Activated CD8-positive, alpha-beta memory T cell treated with anti-CD3 and anti-CD28 coated beads, Interleukin-2, amount 10 ng/mL, durations not matched to agents 7 days and 5 days (primary cell): ENCODE data around the gene IDH3G. TPM values are rescaled to one million over a fixed set of nuclear protein-coding genes. Genes with fewer than 3 reads are reported as not detected.
"Not testable (repeated sequence)": the region's sequence is repeated elsewhere in the genome, so short reads cannot be mapped to it uniquely, and the experiment has no call there.

Experiments
- ATAC-seq: fragments of 150-1000 bp; cut with Tn5 transposase; one replicate; pipeline ENCODE4 v1.10.0; 2021; ENCODE audit warnings: moderate library complexity
- CTCF ChIA-PET: fragments of 350-600 bp; sonication (Branson Sonifier 250); formaldehyde crosslinking; loops from one replicate; lab custom pipeline; 2021; ENCODE audit warnings: antibody characterized with exemption; lab: Charles Lee
- DNase-seq: peaks from one replicate; pipeline ENCODE4 v3.0.0-alpha.2; 2020
- H3K27ac Mint-ChIP-seq: one replicate; pipeline ENCODE4 v1.8.0; 2021; ENCODE audit warnings: mild to moderate bottlenecking, mixed read lengths
- H3K27me3 Mint-ChIP-seq: one replicate; pipeline ENCODE4 v1.8.0; 2021; ENCODE audit warnings: mixed read lengths
- H3K36me3 Mint-ChIP-seq: one replicate; pipeline ENCODE4 v1.8.0; 2021; ENCODE audit warnings: mild to moderate bottlenecking, mixed read lengths
- H3K4me1 Mint-ChIP-seq: one replicate; pipeline ENCODE4 v1.8.0; 2021; ENCODE audit warnings: mixed read lengths
- H3K4me3 Mint-ChIP-seq: one replicate; pipeline ENCODE4 v1.8.0; 2021; ENCODE audit warnings: mild to moderate bottlenecking, moderate library complexity, mixed read lengths
- H3K9me3 Mint-ChIP-seq: one replicate; pipeline ENCODE4 v1.8.0; 2022; ENCODE audit warnings: low read depth, mixed read lengths
- total RNA-seq, 2 experiments: library from RNA; stranded (reverse); gene quantifications; one replicate each; pipeline ENCODE4 v1.2.3, GENCODE V29; 2021

IDH3G gene
- total RNA-seq, 2 experiments from 2014 or later, result 69.4 to 72.0 TPM

- H3K27ac Mint-ChIP-seq, result no peak overlapping the region
Observed at GRCh38 chrX:153763298-153763932, 30.8 kb downstream of the IDH3G start.

GRCh38 chrX:153762626-153763173 lies 31.5 kb downstream of the IDH3G start:
- Mint-ChIP-seq H3K4me3 (no peak overlapping the region), H3K27me3 (no peaks in the 10 kb centered on the region), H3K36me3 (no peaks in the 10 kb centered on the region), H3K27ac (no peak overlapping the region), H3K4me1 (peaks cover 2% of the 10 kb centered on the region), H3K9me3 (no peaks in the 10 kb centered on the region)
- CTCF ChIA-PET, result interaction anchor here (1.0 to 1.8 kb wide), 8 partner anchors 10 to 205 kb away, joined by 3 to 6 read pairs (median 4); partner anchors contain the start of genes IDH3G, RENBP, SLC6A8 and SSR4
- no peak for ATAC-seq
- DNase-seq, result no peak

More at GRCh38 chrX:153763298-153763932, 30.8 kb downstream of the IDH3G start:
- peaks cover 5% of the 10 kb centered on the region for H3K4me1 Mint-ChIP-seq
- ATAC-seq, result no peak
- no peaks in the 10 kb centered on the region for H3K36me3 Mint-ChIP-seq
- H3K4me3 Mint-ChIP-seq, result no peak overlapping the region
- H3K27me3 Mint-ChIP-seq, result no peaks in the 10 kb centered on the region
- CTCF ChIA-PET, result interaction anchor here (0.6 to 1.8 kb wide), 13 partner anchors 9 to 207 kb away, joined by 3 to 10 read pairs (median 3); partner anchors contain the start of genes IDH3G, RENBP, SLC6A8 and SSR4
- no peaks in the 10 kb centered on the region for H3K9me3 Mint-ChIP-seq
- DNase-seq, result no peak

GRCh38 chrX:153761863-153762262 lies 32.3 kb downstream of the IDH3G start:
- Mint-ChIP-seq H3K4me1 (peaks cover 2% of the 10 kb centered on the region), H3K36me3 (no peaks in the 10 kb centered on the region), H3K9me3 (no peaks in the 10 kb centered on the region), H3K27ac (no peak overlapping the region), H3K4me3 (no peak overlapping the region), H3K27me3 (no peaks in the 10 kb centered on the region)
- CTCF ChIA-PET, result no interaction called here
- ATAC-seq (no peak), DNase-seq (no peak)

GRCh38 chrX:153755136-153755535 lies 39.0 kb downstream of the IDH3G start:
- no peaks in the 10 kb centered on the region for H3K36me3 Mint-ChIP-seq
- H3K4me1 Mint-ChIP-seq, result no peaks in the 10 kb centered on the region
- H3K27me3 Mint-ChIP-seq, result peaks cover 9% of the 10 kb centered on the region
- no peaks in the 10 kb centered on the region for H3K9me3 Mint-ChIP-seq
- DNase-seq, result no peak
- ATAC-seq, result no peak
- no peak overlapping the region for H3K4me3 Mint-ChIP-seq
- CTCF ChIA-PET, result interaction anchor here (0.6 kb wide), 1 partner anchor 1306 kb away, joined by 3 read pairs; no protein-coding TSS in a partner anchor
- H3K27ac Mint-ChIP-seq, result no peak overlapping the region

GRCh38 chrX:153750127-153750774 lies 43.9 kb downstream of the IDH3G start:
- CTCF ChIA-PET, result no interaction called here
- DNase-seq, result no peak
- no peak for ATAC-seq
- Mint-ChIP-seq H3K4me1 (no peaks in the 10 kb centered on the region), H3K4me3 (no peak overlapping the region), H3K27ac (no peak overlapping the region), H3K27me3 (peaks cover 16% of the 10 kb centered on the region), H3K9me3 (no peaks in the 10 kb centered on the region), H3K36me3 (no peaks in the 10 kb centered on the region)

GRCh38 chrX:153749017-153749416 lies 45.2 kb downstream of the IDH3G start:
- H3K36me3 Mint-ChIP-seq, DNase-seq, ATAC-seq, H3K27ac Mint-ChIP-seq, H3K9me3 Mint-ChIP-seq, H3K4me3 Mint-ChIP-seq, H3K4me1 Mint-ChIP-seq: not testable (repeated sequence)
- CTCF ChIA-PET, result interaction anchor here (1.2 kb wide), 1 partner anchor 14 kb away, joined by 5 read pairs; no protein-coding TSS in a partner anchor
- peaks cover 19% of the 10 kb centered on the region for H3K27me3 Mint-ChIP-seq

GRCh38 chrX:153746991-153747390 lies 47.2 kb downstream of the IDH3G start:
- H3K27ac Mint-ChIP-seq, DNase-seq, ATAC-seq, H3K4me3 Mint-ChIP-seq, CTCF ChIA-PET, H3K36me3 Mint-ChIP-seq, H3K9me3 Mint-ChIP-seq, H3K4me1 Mint-ChIP-seq: not testable (repeated sequence)
- H3K27me3 Mint-ChIP-seq, result peaks cover 17% of the 10 kb centered on the region

- no peak for DNase-seq
- Mint-ChIP-seq H3K27ac (no peak overlapping the region), H3K36me3 (no peaks in the 10 kb centered on the region), H3K27me3 (peaks cover 17% of the 10 kb centered on the region), H3K4me3 (no peak overlapping the region), H3K9me3 (no peaks in the 10 kb centered on the region), H3K4me1 (peaks cover under 1% of the 10 kb centered on the region)
- CTCF ChIA-PET, result no interaction called here
- ATAC-seq, result no peak
Observed at GRCh38 chrX:153746359-153746758, 47.8 kb downstream of the IDH3G start.

- H3K4me3 Mint-ChIP-seq, H3K27ac Mint-ChIP-seq, DNase-seq, H3K36me3 Mint-ChIP-seq, ATAC-seq, H3K9me3 Mint-ChIP-seq, CTCF ChIA-PET: not testable (repeated sequence)
- H3K4me1 Mint-ChIP-seq, result peaks cover 11% of the 10 kb centered on the region
- H3K27me3 Mint-ChIP-seq, result peaks cover 15% of the 10 kb centered on the region
Observed at GRCh38 chrX:153745067-153745433, 49.1 kb downstream of the IDH3G start.

GRCh38 chrX:153744210-153745066 lies 49.7 kb downstream of the IDH3G start:
- DNase-seq (no peak), ATAC-seq (no peak)
- H3K9me3 Mint-ChIP-seq, result no peaks in the 10 kb centered on the region
- H3K4me1 Mint-ChIP-seq, result peaks cover 17% of the 10 kb centered on the region
- H3K4me3 Mint-ChIP-seq, result no peak overlapping the region
- H3K27me3 Mint-ChIP-seq, result peaks cover 11% of the 10 kb centered on the region
- no peaks in the 10 kb centered on the region for H3K36me3 Mint-ChIP-seq
- H3K27ac Mint-ChIP-seq, result no peak overlapping the region
- CTCF ChIA-PET, result no interaction called here

- H3K9me3 Mint-ChIP-seq, H3K27ac Mint-ChIP-seq, ATAC-seq, CTCF ChIA-PET, DNase-seq, H3K4me3 Mint-ChIP-seq, H3K36me3 Mint-ChIP-seq: not testable (repeated sequence)
- H3K27me3 Mint-ChIP-seq, result peaks cover 11% of the 10 kb centered on the region
- H3K4me1 Mint-ChIP-seq, result peaks cover 17% of the 10 kb centered on the region
Observed at GRCh38 chrX:153743468-153744209, 50.5 kb downstream of the IDH3G start.

- CTCF ChIA-PET, H3K4me3 Mint-ChIP-seq, H3K36me3 Mint-ChIP-seq, H3K27ac Mint-ChIP-seq, DNase-seq, H3K9me3 Mint-ChIP-seq, ATAC-seq: not testable (repeated sequence)
- H3K27me3 Mint-ChIP-seq, result peaks cover 11% of the 10 kb centered on the region
- H3K4me1 Mint-ChIP-seq, result peaks cover 17% of the 10 kb centered on the region
Observed at GRCh38 chrX:153742796-153743467, 51.2 kb downstream of the IDH3G start.
